ENCODE measurements around the gene SSX2IP.
A peak's percentile ranks its signal among the peaks of the same experiment; 100 is the strongest.

The SSX2IP gene

GRCh38 chr1:84605157-84605556 is 85.1 kb downstream of the SSX2IP start:
- no peak overlapping the region for H3K27ac ChIP-seq (ENCODE audit: extremely low read depth, low read depth, low read length)
- H3K4me1 ChIP-seq (ENCODE audit: control insufficient read depth, insufficient read depth, low read length), result no peaks in the 10 kb centered on the region
- TF ChIP-seq TRIM28 (IDR thresholded peaks at IDR 0.05; ENCODE audit: borderline replicate concordance, low read length), result peak; percentile 100; the same call in 1 of the 2 replicates
- TF ChIP-seq KLF10 (tag by site-specific recombination; IDR thresholded peaks at IDR 0.05), result no peak
- no peaks in the 10 kb centered on the region for H3K9me3 ChIP-seq (ENCODE audit: control insufficient read depth, insufficient read depth, low read depth, low read length)
- H3K36me3 ChIP-seq (ENCODE audit: control insufficient read depth in 2 of 2, insufficient read depth in 1 of 2, low read length in 2 of 2), result no peaks in the 10 kb centered on the region
- ChIA-PET CTCF (interaction anchor here (0.7 to 1.2 kb wide), 2 partner anchors 13 to 154 kb away, joined by 3 read pairs; no protein-coding TSS in a partner anchor), POLR2A (no interaction called here)
- H3K4me3 ChIP-seq (ENCODE audit: low read depth, low read length), result no peak overlapping the region

GRCh38 chr1:84603941-84604830 is 86.1 kb downstream of the SSX2IP start:
- H3K9me3 ChIP-seq (ENCODE audit: control insufficient read depth, insufficient read depth, low read depth, low read length), result no peaks in the 10 kb centered on the region
- ChIA-PET POLR2A (no interaction called here), CTCF (interaction anchor here (0.6 to 1.2 kb wide), 5 partner anchors 14 to 716 kb away, joined by 3 to 4 read pairs (median 3); no protein-coding TSS in a partner anchor)
- H3K4me1 ChIP-seq (ENCODE audit: control insufficient read depth, insufficient read depth, low read length), result no peaks in the 10 kb centered on the region
- no peak overlapping the region for H3K27ac ChIP-seq (ENCODE audit: extremely low read depth, low read depth, low read length)
- no peak overlapping the region for H3K4me3 ChIP-seq (ENCODE audit: low read depth, low read length)
- H3K36me3 ChIP-seq (ENCODE audit: control insufficient read depth in 2 of 2, insufficient read depth in 1 of 2, low read length in 2 of 2), result no peaks in the 10 kb centered on the region
- TF ChIP-seq ZNF580 (tag by site-specific recombination; IDR thresholded peaks at IDR 0.05) (0 out of 2 replicates have a peak, but pooled peaks have one; percentile 44), ZNF341 (tag by site-specific recombination; IDR thresholded peaks at IDR 0.05; ENCODE audit: low read depth) (peak; percentile 37; the same call in 1 of the 2 replicates), ZNF629 (tag by site-specific recombination; IDR thresholded peaks at IDR 0.05) (no peak), GLI4 (tag by site-specific recombination; IDR thresholded peaks at IDR 0.05) (no peak), ZEB2 (tag by site-specific recombination; IDR thresholded peaks at IDR 0.05) (0 out of 2 replicates have a peak, but pooled peaks have one; percentile 28), ZNF132 (tag by site-specific recombination; IDR thresholded peaks at IDR 0.05; ENCODE audit: borderline replicate concordance) (no peak), ZNF449 (tag by site-specific recombination; IDR thresholded peaks at IDR 0.05) (no peak), ZBTB20 (tag by site-specific recombination; IDR thresholded peaks at IDR 0.05) (peak; percentile 38; the same call in 1 of the 2 replicates), ZXDB (tag by site-specific recombination; IDR thresholded peaks at IDR 0.05) (no peak), ZNF2 (tag by site-specific recombination; IDR thresholded peaks at IDR 0.05) (peak; percentile 63; the same call in 1 of the 2 replicates), ZNF549 (tag by site-specific recombination; IDR thresholded peaks at IDR 0.05) (no peak), ZNF354C (tag by site-specific recombination; IDR thresholded peaks at IDR 0.05; ENCODE audit: borderline replicate concordance, low read depth) (no peak), ZNF654 (tag by site-specific recombination; IDR thresholded peaks at IDR 0.05; ENCODE audit: low read depth) (peak; percentile 98), ZNF501 (tag by site-specific recombination; IDR thresholded peaks at IDR 0.05) (peak; percentile 55; the same call in 1 of the 2 replicates), ZNF292 (tag by site-specific recombination; IDR thresholded peaks at IDR 0.05; ENCODE audit: borderline replicate concordance, low read depth) (no peak), ZNF366 (tag by site-specific recombination; conservative IDR thresholded peaks at IDR 0.05) (peak; percentile 69), PRDM1 (tag by site-specific recombination; IDR thresholded peaks at IDR 0.05) (peak; percentile 78), ZNF391 (tag by site-specific recombination; IDR thresholded peaks at IDR 0.05; ENCODE audit: borderline replicate concordance, low read depth) (peak; percentile 64; the same call in 1 of the 2 replicates), ZFHX2 (tag by site-specific recombination; conservative IDR thresholded peaks at IDR 0.05) (no peak), ZBTB1 (tag by site-specific recombination; IDR thresholded peaks at IDR 0.05) (no peak), ZNF610 (tag by site-specific recombination; IDR thresholded peaks at IDR 0.05; ENCODE audit: borderline replicate concordance) (0 out of 2 replicates have a peak, but pooled peaks have one; percentile 11), ZNF768 (tag by site-specific recombination; IDR thresholded peaks at IDR 0.05) (0 out of 2 replicates have a peak, but pooled peaks have one; percentile 12), ZBTB17 (tag by site-specific recombination; IDR thresholded peaks at IDR 0.05) (peak; percentile 55)
- TF ChIP-seq, protein P1, sequence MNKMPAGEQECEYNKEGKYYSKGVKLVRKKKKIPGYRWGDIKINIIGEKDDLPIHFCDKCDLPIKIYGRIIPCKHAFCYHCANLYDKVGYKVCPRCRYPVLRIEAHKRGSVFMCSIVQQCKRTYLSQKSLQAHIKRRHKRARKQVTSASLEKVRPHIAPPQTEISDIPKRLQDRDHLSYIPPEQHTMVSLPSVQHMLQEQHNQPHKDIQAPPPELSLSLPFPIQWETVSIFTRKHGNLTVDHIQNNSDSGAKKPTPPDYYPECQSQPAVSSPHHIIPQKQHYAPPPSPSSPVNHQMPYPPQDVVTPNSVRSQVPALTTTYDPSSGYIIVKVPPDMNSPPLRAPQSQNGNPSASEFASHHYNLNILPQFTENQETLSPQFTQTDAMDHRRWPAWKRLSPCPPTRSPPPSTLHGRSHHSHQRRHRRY (tag by site-specific recombination; IDR thresholded peaks at IDR 0.05), result no peak
- TF ChIP-seq, protein P2, sequence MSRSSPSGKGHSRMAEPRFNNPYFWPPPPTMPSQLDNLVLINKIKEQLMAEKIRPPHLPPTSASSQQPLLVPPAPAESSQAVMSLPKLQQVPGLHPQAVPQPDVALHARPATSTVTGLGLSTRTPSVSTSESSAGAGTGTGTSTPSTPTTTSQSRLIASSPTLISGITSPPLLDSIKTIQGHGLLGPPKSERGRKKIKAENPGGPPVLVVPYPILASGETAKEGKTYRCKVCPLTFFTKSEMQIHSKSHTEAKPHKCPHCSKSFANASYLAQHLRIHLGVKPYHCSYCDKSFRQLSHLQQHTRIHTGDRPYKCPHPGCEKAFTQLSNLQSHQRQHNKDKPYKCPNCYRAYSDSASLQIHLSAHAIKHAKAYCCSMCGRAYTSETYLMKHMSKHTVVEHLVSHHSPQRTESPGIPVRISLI (tag by site-specific recombination; IDR thresholded peaks at IDR 0.05), result 0 out of 2 replicates have a peak, but pooled peaks have one; percentile 15
- TF ChIP-seq, protein P3, sequence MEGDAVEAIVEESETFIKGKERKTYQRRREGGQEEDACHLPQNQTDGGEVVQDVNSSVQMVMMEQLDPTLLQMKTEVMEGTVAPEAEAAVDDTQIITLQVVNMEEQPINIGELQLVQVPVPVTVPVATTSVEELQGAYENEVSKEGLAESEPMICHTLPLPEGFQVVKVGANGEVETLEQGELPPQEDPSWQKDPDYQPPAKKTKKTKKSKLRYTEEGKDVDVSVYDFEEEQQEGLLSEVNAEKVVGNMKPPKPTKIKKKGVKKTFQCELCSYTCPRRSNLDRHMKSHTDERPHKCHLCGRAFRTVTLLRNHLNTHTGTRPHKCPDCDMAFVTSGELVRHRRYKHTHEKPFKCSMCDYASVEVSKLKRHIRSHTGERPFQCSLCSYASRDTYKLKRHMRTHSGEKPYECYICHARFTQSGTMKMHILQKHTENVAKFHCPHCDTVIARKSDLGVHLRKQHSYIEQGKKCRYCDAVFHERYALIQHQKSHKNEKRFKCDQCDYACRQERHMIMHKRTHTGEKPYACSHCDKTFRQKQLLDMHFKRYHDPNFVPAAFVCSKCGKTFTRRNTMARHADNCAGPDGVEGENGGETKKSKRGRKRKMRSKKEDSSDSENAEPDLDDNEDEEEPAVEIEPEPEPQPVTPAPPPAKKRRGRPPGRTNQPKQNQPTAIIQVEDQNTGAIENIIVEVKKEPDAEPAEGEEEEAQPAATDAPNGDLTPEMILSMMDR (tag by site-specific recombination; IDR thresholded peaks at IDR 0.05), result peak; percentile 78
